ENCODE results near the gene LPCAT1. TPM values are rescaled to one million over a fixed set of nuclear protein-coding genes. Genes with fewer than 3 reads are reported as not detected.
"Not testable (repeated sequence)": the region's sequence is repeated elsewhere in the genome, so short reads cannot be mapped to it uniquely, and the experiment has no call there.

Gene LPCAT1
- total RNA-seq, 1 experiment from 2014 or later, result 75.0 TPM

DNA sequence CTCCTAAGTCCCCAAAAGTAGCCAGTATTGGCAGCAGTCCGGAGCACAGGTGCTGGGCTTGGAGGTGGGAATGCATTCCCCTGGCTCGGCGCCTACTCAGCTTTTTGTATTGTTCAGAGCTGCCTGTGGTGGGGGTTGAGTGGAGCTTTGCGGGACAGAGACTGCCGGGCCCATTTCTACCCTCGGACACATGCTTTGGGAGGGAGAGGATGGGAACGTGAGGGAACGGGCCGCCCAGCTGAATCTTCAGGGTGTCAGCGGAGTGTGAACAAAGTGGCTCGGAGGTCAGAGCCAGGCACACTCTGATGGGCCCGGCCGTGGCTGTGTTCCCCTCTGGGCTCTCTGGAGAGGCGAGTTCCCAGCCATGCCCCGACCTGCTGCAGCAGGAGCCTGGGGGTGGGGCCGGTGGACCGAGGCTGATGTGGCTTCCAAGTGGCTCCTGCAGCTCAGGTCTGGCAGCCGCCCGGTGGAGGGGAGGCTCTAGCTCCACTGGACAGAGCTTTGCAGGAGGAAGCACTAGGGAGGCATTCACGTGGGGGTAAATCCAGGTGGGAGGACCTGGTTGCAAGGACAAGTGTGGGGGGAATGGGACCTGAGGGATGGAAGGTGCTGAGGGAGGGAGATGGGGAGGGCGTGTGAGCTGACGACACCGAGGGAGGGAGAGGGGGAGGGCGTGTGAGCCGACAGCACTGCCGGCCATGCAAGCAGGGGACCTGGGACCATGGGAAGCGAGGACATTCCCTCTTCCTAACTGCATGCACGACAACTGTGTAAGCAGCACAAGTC, 47.4 kb downstream of the LPCAT1 start:
- ATAC-seq, result no peak
- no TSS peak for BruUV-seq (replicated peaks)
- Histone ChIP-seq H3K4me2 (ENCODE audit: low read length) (no peak overlapping the region), H3K36me3 (ENCODE audit: control insufficient read depth in 1 of 2, insufficient read depth in 2 of 2, low read length in 2 of 2) (peaks cover 14 to 34% of the 10 kb centered on the region in 2 experiments; a peak in 3 of 4 replicates), H3K9ac (ENCODE audit: low read length) (no peak overlapping the region), H4K20me1 (ENCODE audit: insufficient read depth) (no peaks in the 10 kb centered on the region), H3K27me3 (ENCODE audit: insufficient read depth, low read length) (no peaks in the 10 kb centered on the region), H3K79me2 (ENCODE audit: insufficient read depth, low read length) (no peaks in the 10 kb centered on the region), H3K9me3 (ENCODE audit: control insufficient read depth in 1 of 2, insufficient read depth in 1 of 2, low read depth in 1 of 2, low read length in 2 of 2) (no peaks in the 10 kb centered on the region), H3K4me1 (ENCODE audit: control insufficient read depth in 1 of 2, insufficient read depth in 2 of 2, low read length in 2 of 2) (no peaks in the 10 kb centered on the region), H3K4me3 (replicated peaks in 1 of 2; ENCODE audit: low read depth in 1 of 2, low read length in 2 of 2) (no peak overlapping the region), H3K9me2 (ENCODE audit: insufficient read depth) (no peaks in the 10 kb centered on the region), H3K27ac (ENCODE audit: low read depth, low read length) (no peak overlapping the region), H2AFZ (ENCODE audit: low read depth, low read length, poor library complexity, severe bottlenecking) (no peak overlapping the region)
- POLR2A ChIA-PET, result no interaction called here
- CTCF ChIA-PET, result no interaction called here
- no peak for DNase-seq (ENCODE audit: low read depth, low spot score)
- RAD21 ChIA-PET (ENCODE audit: low non-redundant PET in 1 of 2, low total read pairs in 2 of 2, uncharacterized antibody in 2 of 2, unreplicated experiment in 2 of 2), result no interaction called here
- TF ChIP-seq SP1 (IDR thresholded peaks at IDR 0.05; ENCODE audit: low read depth) (no peak), MAX (IDR thresholded peaks at IDR 0.05) (no peak), TCF7L2 (IDR thresholded peaks at IDR 0.05; ENCODE audit: borderline replicate concordance, extremely low read depth, insufficient read depth, insufficient read length) (no peak), FOSL1 (IDR thresholded peaks at IDR 0.05; ENCODE audit: low read depth) (no peak), EZH2 (IDR thresholded peaks at IDR 0.05) (no peak), YY1 (IDR thresholded peaks at IDR 0.05; ENCODE audit: extremely low read depth, insufficient replicate concordance, low read depth, low read length) (no peak), ZNF274 (IDR thresholded peaks at IDR 0.05; ENCODE audit: low read depth, low read length) (no peak)
- TF ChIP-seq, protein P1, sequence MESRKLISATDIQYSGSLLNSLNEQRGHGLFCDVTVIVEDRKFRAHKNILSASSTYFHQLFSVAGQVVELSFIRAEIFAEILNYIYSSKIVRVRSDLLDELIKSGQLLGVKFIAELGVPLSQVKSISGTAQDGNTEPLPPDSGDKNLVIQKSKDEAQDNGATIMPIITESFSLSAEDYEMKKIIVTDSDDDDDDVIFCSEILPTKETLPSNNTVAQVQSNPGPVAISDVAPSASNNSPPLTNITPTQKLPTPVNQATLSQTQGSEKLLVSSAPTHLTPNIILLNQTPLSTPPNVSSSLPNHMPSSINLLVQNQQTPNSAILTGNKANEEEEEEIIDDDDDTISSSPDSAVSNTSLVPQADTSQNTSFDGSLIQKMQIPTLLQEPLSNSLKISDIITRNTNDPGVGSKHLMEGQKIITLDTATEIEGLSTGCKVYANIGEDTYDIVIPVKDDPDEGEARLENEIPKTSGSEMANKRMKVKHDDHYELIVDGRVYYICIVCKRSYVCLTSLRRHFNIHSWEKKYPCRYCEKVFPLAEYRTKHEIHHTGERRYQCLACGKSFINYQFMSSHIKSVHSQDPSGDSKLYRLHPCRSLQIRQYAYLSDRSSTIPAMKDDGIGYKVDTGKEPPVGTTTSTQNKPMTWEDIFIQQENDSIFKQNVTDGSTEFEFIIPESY (IDR thresholded peaks at IDR 0.05; ENCODE audit: extremely low read depth, insufficient replicate concordance, low read length), result no peak
- intact Hi-C loops (cut with micrococcal nuclease), result loop anchor here (5.0 kb wide), 1 partner anchor 126 kb away; no protein-coding TSS in a partner anchor

DNA sequence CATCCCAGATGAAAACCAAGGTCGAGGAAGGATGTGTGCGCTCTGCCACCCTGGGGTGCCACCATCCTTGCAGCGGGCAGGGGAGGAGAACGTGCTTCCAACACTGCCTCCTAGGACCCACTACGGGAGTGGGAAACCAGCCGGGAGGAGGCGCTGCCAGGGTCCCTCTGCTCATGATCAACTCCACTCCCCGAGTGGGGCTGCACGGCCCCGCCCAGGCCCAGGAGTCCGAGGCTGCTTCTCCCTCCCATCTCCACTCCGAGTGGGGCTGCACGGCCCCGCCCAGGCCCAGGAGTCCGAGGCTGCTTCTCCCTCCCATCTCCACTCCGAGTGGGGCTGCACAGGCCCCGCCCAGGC, 48.2 kb downstream of the LPCAT1 start:
- RAD21 ChIA-PET (ENCODE audit: low non-redundant PET in 1 of 2, low total read pairs in 2 of 2, uncharacterized antibody in 2 of 2, unreplicated experiment in 2 of 2); H3K27ac ChIP-seq (ENCODE audit: low read depth, low read length); H3K4me2 ChIP-seq (ENCODE audit: low read length); H4K20me1 ChIP-seq (ENCODE audit: insufficient read depth); DNase-seq (ENCODE audit: low read depth, low spot score); H3K27me3 ChIP-seq (ENCODE audit: insufficient read depth, low read length); H3K9me3 ChIP-seq (ENCODE audit: control insufficient read depth in 1 of 2, insufficient read depth in 1 of 2, low read depth in 1 of 2, low read length in 2 of 2); CTCF ChIA-PET; H3K9me2 ChIP-seq (ENCODE audit: insufficient read depth); H3K79me2 ChIP-seq (ENCODE audit: insufficient read depth, low read length); BruUV-seq (replicated peaks); H3K4me3 ChIP-seq (replicated peaks in 1 of 2; ENCODE audit: low read depth in 1 of 2, low read length in 2 of 2); H2AFZ ChIP-seq (ENCODE audit: low read depth, low read length, poor library complexity, severe bottlenecking); POLR2A ChIA-PET; ATAC-seq; H3K4me1 ChIP-seq (ENCODE audit: control insufficient read depth in 1 of 2, insufficient read depth in 2 of 2, low read length in 2 of 2); H3K9ac ChIP-seq (ENCODE audit: low read length): not testable (repeated sequence)
- H3K36me3 ChIP-seq (ENCODE audit: control insufficient read depth in 1 of 2, insufficient read depth in 2 of 2, low read length in 2 of 2), result peaks cover 16 to 34% of the 10 kb centered on the region in 2 experiments; a peak in 3 of 4 replicates
- intact Hi-C loops (cut with micrococcal nuclease), result loop anchor here (5.0 kb wide), 1 partner anchor 127 kb away; no protein-coding TSS in a partner anchor

Measured in HCT116 (cell line).